Measurements from ENCODE around the gene KLHL42.

KLHL42 gene

GRCh38 chr12:27812502-27812901, 32.5 kb downstream of the KLHL42 start:
- no peaks in the 10 kb centered on the region for H3K27me3 ChIP-seq
- H4K20me1 ChIP-seq, result no peaks in the 10 kb centered on the region
- H3K9ac ChIP-seq, result no peak overlapping the region
- H3K4me3 ChIP-seq, result no peak overlapping the region
- no peaks in the 10 kb centered on the region for H3K9me3 ChIP-seq
- no peak overlapping the region for H3K4me2 ChIP-seq
- H3K27ac ChIP-seq, result no peak overlapping the region
- TF ChIP-seq Cebpa-rat (IDR thresholded peaks at IDR 0.05), result no peak
- no peaks in the 10 kb centered on the region for H3K4me1 ChIP-seq
- no peaks in the 10 kb centered on the region for H3K36me3 ChIP-seq

- Histone ChIP-seq H3K4me2 (no peak overlapping the region), H3K36me3 (no peaks in the 10 kb centered on the region), H3K4me1 (no peaks in the 10 kb centered on the region), H3K9me3 (no peaks in the 10 kb centered on the region), H3K9ac (no peak overlapping the region), H4K20me1 (no peaks in the 10 kb centered on the region), H3K27me3 (no peaks in the 10 kb centered on the region), H3K27ac (no peak overlapping the region), H3K4me3 (no peak overlapping the region)
- no peak for TF ChIP-seq Cebpa-rat (IDR thresholded peaks at IDR 0.05)
These were observed 34.4 kb downstream of the KLHL42 start for GRCh38 chr12:27814411-27814810.

GRCh38 chr12:27814851-27815591, 35.0 kb downstream of the KLHL42 start:
- Histone ChIP-seq H3K27me3 (no peaks in the 10 kb centered on the region), H3K4me1 (no peaks in the 10 kb centered on the region), H3K27ac (no peak overlapping the region), H4K20me1 (no peaks in the 10 kb centered on the region), H3K9me3 (no peaks in the 10 kb centered on the region), H3K36me3 (no peaks in the 10 kb centered on the region), H3K9ac (no peak overlapping the region), H3K4me2 (no peak overlapping the region), H3K4me3 (no peak overlapping the region)
- TF ChIP-seq Cebpa-rat (IDR thresholded peaks at IDR 0.05), result no peak

GRCh38 chr12:27817766-27818165, 37.7 kb downstream of the KLHL42 start:
- TF ChIP-seq Cebpa-rat (IDR thresholded peaks at IDR 0.05), result no peak
- H3K9ac ChIP-seq, result no peak overlapping the region
- no peaks in the 10 kb centered on the region for H3K36me3 ChIP-seq
- no peak overlapping the region for H3K4me3 ChIP-seq
- no peak overlapping the region for H3K4me2 ChIP-seq
- no peak overlapping the region for H3K27ac ChIP-seq
- no peaks in the 10 kb centered on the region for H3K9me3 ChIP-seq
- H3K4me1 ChIP-seq, result no peaks in the 10 kb centered on the region
- no peaks in the 10 kb centered on the region for H4K20me1 ChIP-seq
- H3K27me3 ChIP-seq, result no peaks in the 10 kb centered on the region

GRCh38 chr12:27818401-27818918, 38.4 kb downstream of the KLHL42 start:
- H3K9ac ChIP-seq, result no peak overlapping the region
- no peaks in the 10 kb centered on the region for H3K36me3 ChIP-seq
- H3K4me1 ChIP-seq, result no peaks in the 10 kb centered on the region
- H3K4me2 ChIP-seq, result no peak overlapping the region
- H3K4me3 ChIP-seq, result no peak overlapping the region
- H4K20me1 ChIP-seq, result no peaks in the 10 kb centered on the region
- TF ChIP-seq Cebpa-rat (IDR thresholded peaks at IDR 0.05), result no peak
- no peaks in the 10 kb centered on the region for H3K27me3 ChIP-seq
- no peak overlapping the region for H3K27ac ChIP-seq
- H3K9me3 ChIP-seq, result no peaks in the 10 kb centered on the region

DNA sequence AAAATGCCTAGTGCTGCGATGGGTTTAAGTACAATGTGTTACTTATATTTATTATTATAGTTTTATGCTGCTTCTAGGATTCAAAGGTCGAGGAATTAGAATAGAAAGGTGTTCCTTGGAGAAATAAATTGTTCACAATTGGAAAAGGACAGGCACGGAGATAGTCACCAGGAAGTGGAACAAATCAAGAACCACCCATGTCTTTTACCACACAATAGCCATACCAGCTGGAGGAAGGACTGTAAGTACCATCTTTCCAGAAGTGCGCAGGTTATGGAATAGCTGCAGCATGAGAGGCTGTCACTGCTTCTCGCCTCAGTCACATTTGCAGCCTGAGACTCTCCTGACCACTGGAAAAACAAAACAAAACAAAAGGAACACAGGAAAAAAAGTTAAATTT, 40.5 kb downstream of the KLHL42 start:
- Histone ChIP-seq H3K27me3 (no peaks in the 10 kb centered on the region), H3K4me2 (no peak overlapping the region), H3K27ac (no peak overlapping the region), H3K4me3 (no peak overlapping the region), H3K36me3 (no peaks in the 10 kb centered on the region), H3K9ac (no peak overlapping the region), H4K20me1 (no peaks in the 10 kb centered on the region), H3K9me3 (no peaks in the 10 kb centered on the region), H3K4me1 (no peaks in the 10 kb centered on the region)
- no peak for TF ChIP-seq Cebpa-rat (IDR thresholded peaks at IDR 0.05)

DNA sequence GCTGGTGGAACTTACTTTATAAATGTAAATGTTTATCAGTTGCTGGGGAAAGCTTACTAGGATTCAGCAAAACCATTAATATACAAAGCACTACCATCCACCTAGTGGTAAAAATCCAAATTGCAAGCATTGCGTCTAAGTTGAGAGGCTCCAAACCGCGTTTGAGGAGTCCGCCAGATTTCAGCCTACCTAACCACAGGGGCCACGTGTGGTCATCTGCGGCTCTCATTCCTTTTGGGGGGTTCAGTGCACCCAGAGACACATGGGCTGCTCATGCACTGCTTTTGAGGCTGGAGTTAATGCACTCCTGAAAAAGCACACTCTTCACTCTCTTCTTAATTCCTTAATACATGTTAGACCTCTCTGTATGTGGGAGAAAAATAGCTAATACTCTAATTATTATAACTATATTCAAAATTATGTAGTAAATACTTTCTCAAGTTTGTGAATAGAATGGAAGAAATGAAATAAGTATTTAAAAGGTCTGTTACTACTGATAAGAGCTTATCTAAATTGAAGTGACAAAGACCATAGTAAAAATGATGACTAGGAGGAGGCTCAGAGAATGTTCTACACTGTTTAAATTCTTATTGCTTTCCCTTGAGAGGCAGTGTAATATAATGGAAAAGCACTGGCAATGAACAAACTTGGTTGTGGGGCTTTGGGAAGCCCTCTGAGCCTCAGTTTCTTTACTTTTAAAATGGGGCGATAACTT, 41.4 kb downstream of the KLHL42 start:
- no peak overlapping the region for H3K27ac ChIP-seq
- H3K9ac ChIP-seq, result no peak overlapping the region
- no peak overlapping the region for H3K4me2 ChIP-seq
- H3K9me3 ChIP-seq, result no peaks in the 10 kb centered on the region
- H3K4me3 ChIP-seq, result no peak overlapping the region
- H4K20me1 ChIP-seq, result no peaks in the 10 kb centered on the region
- no peak for TF ChIP-seq Cebpa-rat (IDR thresholded peaks at IDR 0.05)
- H3K36me3 ChIP-seq, result no peaks in the 10 kb centered on the region
- H3K4me1 ChIP-seq, result no peaks in the 10 kb centered on the region
- H3K27me3 ChIP-seq, result no peaks in the 10 kb centered on the region

DNA sequence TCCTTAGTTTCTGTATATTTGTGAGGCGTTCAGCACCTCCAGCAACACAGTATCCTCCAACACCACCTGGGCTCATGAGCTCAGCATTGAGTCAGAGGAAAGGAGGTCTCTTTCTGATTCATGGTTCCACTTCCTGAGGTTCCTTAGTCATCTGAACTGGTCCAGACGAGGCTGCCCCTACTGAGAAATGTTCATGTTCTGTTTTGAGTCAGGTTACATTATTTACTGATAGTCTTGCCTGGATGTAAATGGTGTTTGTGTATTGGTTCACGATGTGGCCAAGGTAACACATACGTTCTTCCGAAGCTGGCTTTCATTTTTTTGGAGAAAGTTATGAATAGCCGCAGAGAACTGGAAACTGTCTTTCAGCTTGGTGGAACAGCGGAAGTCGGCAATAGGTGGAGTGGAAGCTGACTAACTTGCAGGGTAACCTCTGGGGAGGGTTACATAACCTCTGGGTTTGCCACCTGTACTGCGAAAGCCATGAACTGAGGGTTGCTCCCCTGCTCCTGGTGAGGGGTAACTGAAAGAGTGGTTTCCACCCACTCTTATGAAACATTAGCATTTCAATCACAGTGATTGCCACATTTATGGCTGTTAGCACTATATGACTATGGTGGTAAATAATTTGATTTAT, 42.2 kb downstream of the KLHL42 start:
- Histone ChIP-seq H3K9ac (no peak overlapping the region), H3K4me2 (no peak overlapping the region), H3K36me3 (no peaks in the 10 kb centered on the region), H3K27me3 (no peaks in the 10 kb centered on the region), H3K4me3 (no peak overlapping the region), H3K27ac (no peak overlapping the region), H3K4me1 (no peaks in the 10 kb centered on the region), H3K9me3 (no peaks in the 10 kb centered on the region), H4K20me1 (no peaks in the 10 kb centered on the region)
- TF ChIP-seq Cebpa-rat (IDR thresholded peaks at IDR 0.05), result no peak

DNA sequence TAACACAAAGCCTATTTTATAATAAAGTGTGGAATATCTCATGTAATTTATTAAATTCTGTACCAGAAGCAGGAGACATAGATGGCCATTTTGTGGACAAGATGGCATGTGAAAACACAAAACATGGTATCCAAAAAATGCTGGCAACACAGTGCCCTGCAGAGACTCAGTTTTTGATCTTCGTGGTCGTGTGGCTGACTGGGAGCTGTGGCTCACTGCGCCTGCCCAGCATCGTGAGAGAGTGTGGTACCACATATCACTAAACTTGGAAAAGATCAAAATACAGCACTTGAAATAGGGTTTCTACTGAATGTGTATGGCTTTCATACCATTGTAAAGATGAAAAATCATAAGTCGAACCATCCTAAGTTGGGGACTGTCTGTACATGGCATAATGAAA, 43.0 kb downstream of the KLHL42 start:
- Histone ChIP-seq H4K20me1 (no peaks in the 10 kb centered on the region), H3K9me3 (no peaks in the 10 kb centered on the region), H3K4me2 (no peak overlapping the region), H3K27ac (no peak overlapping the region), H3K9ac (no peak overlapping the region), H3K36me3 (no peaks in the 10 kb centered on the region), H3K4me1 (no peaks in the 10 kb centered on the region), H3K27me3 (no peaks in the 10 kb centered on the region), H3K4me3 (no peak overlapping the region)
- TF ChIP-seq Cebpa-rat (IDR thresholded peaks at IDR 0.05), result no peak
